PC-3 (cell line): ENCODE data around the gene PWWP3B. TPM values are rescaled to one million over a fixed set of nuclear protein-coding genes. Genes with fewer than 3 reads are reported as not detected.

ENCODE experiments used
- ATAC-seq: fragments of 200-7000 bp; cut with Tn5 transposase; 2 replicates; pipeline ENCODE4 v1.9.1; 2020; ENCODE audit warnings: mild to moderate bottlenecking, moderate library complexity
- BruUV-seq: library from RNA; stranded (reverse); fragments of 400-500 nt; replicated peaks from 2 replicates; lab custom pipeline; 2021; lab: Mats Ljungman, UMichigan
- CTCF ChIA-PET: fragments of 300-600 bp; sonication (Branson Sonifier 250); formaldehyde crosslinking; loops from one replicate; lab custom pipeline; 2022; ENCODE audit warnings: antibody characterized with exemption; lab: Charles Lee
- POLR2A ChIA-PET: fragments of 300-600 bp; sonication (Branson Sonifier 250); formaldehyde crosslinking; loops from one replicate; lab custom pipeline; 2022; ENCODE audit warnings: antibody characterized with exemption; ENCODE audit not compliant: unreplicated experiment; lab: Charles Lee
- DNase-seq: peaks from one replicate; pipeline ENCODE4 v3.0.0-alpha.2; 2015
- H2AFZ ChIP-seq: fragments of 300-600 bp; sonication (generic); 2 replicates; pipeline ENCODE4 v1.6.0; 2016; ENCODE audit warnings: antibody characterized with exemption, low read length
- H3F3A ChIP-seq: fragments of 300-600 bp; sonication (generic); one replicate; pipeline ENCODE4 v1.6.0; 2017; ENCODE audit warnings: antibody characterized with exemption, low read length, control low read depth, mild to moderate bottlenecking; ENCODE audit not compliant: unreplicated experiment
- H3K27ac ChIP-seq: fragments of 300-600 bp; sonication (generic); 2 replicates; pipeline ENCODE4 v1.5.1; 2016; ENCODE audit warnings: mild to moderate bottlenecking, low read length
- H3K27me3 ChIP-seq: fragments of 300-600 bp; sonication (generic); 2 replicates; pipeline ENCODE4 v1.6.1; 2016; ENCODE audit warnings: low read length, mixed read lengths
- H3K36me3 ChIP-seq: fragments of 300-600 bp; sonication (generic); 2 replicates; pipeline ENCODE4 v1.6.1; 2016; ENCODE audit warnings: low read depth, mixed run types, low read length, mixed read lengths
- H3K4me1 ChIP-seq: fragments of 300-600 bp; sonication (generic); 2 replicates; pipeline ENCODE4 v1.5.1; 2016; ENCODE audit warnings: low read length; ENCODE audit not compliant: insufficient read depth
- H3K4me2 ChIP-seq: fragments of 300-600 bp; sonication (generic); 2 replicates; pipeline ENCODE4 v1.6.0; 2016; ENCODE audit warnings: low read length
- H3K4me3 ChIP-seq: fragments of 300-600 bp; sonication (generic); 2 replicates; pipeline ENCODE4 v1.5.1; 2016; ENCODE audit warnings: mild to moderate bottlenecking, low read length, mixed read lengths
- H3K79me2 ChIP-seq: fragments of 300-600 bp; sonication (generic); 2 replicates; pipeline ENCODE4 v1.6.1; 2017; ENCODE audit warnings: low read length, mixed read lengths
- H3K9ac ChIP-seq: fragments of 300-600 bp; sonication (generic); 2 replicates; pipeline ENCODE4 v1.6.0; 2016; ENCODE audit warnings: mild to moderate bottlenecking, low read length
- H3K9me2 ChIP-seq: fragments of 300-600 bp; sonication (generic); replicated peaks from 2 replicates; pipeline ENCODE4 v1.6.1; 2016; ENCODE audit warnings: mixed run types, low read length, mixed read lengths
- H3K9me3 ChIP-seq: fragments of 300-600 bp; sonication (generic); 2 replicates; pipeline ENCODE4 v1.6.1; 2016; ENCODE audit warnings: low read length, mixed read lengths
- H4K20me1 ChIP-seq: fragments of 300-600 bp; sonication (generic); 2 replicates; pipeline ENCODE4 v1.6.1; 2016; ENCODE audit warnings: low read length, mixed read lengths
- CTCF ChIP-seq: fragments of 300-600 bp; sonication (generic); conservative IDR thresholded peaks from 2 replicates; pipeline ENCODE4 v1.5.1; 2017; ENCODE audit warnings: antibody characterized with exemption, low read depth, mild to moderate bottlenecking, low read length
- EZH2 ChIP-seq: fragments of 300-600 bp; sonication (generic); IDR thresholded peaks from one replicate; pipeline ENCODE4 v1.6.1; 2017; ENCODE audit warnings: antibody characterized with exemption, mild to moderate bottlenecking, low read length; ENCODE audit not compliant: unreplicated experiment
- EZH2phosphoT487 ChIP-seq: fragments of 300-600 bp; sonication (generic); IDR thresholded peaks from 2 replicates; pipeline ENCODE4 v1.6.1; 2018; ENCODE audit warnings: mild to moderate bottlenecking, antibody characterized with exemption, low read length, borderline replicate concordance
- intact Hi-C: fragments of 100-400 bp; cut with micrococcal nuclease; formaldehyde crosslinking; loops from 2 replicates; pipeline ENCODE4 v1.9.0; 2023
- total RNA-seq: library from RNA; depleted of rRNA; stranded (reverse); fragments of >200 nt; gene quantifications from 2 replicates; pipeline ENCODE4 v1.2.3, GENCODE V29; 2014

Gene PWWP3B
- total RNA-seq, 1 experiment from 2014 or later, result 0.07 TPM

- H3K9me2 ChIP-seq, result no peaks in the 10 kb centered on the region
- BruUV-seq, result no TSS peak
- ATAC-seq (no peak), DNase-seq (no peak)
- no peaks in the 10 kb centered on the region for H3K36me3 ChIP-seq
- TF ChIP-seq EZH2phosphoT487, result no peak
- TF ChIP-seq EZH2, result no peak
- TF ChIP-seq CTCF, result no peak
- ChIA-PET POLR2A (no interaction called here), CTCF (no interaction called here)
- H3K79me2 ChIP-seq, result no peaks in the 10 kb centered on the region
- H3K27me3 ChIP-seq, result no peaks in the 10 kb centered on the region
- intact Hi-C loops, result no loop called here
- no peaks in the 10 kb centered on the region for H3K4me1 ChIP-seq
- H3K4me2 ChIP-seq, result no peak overlapping the region
- H3K9me3 ChIP-seq, result no peaks in the 10 kb centered on the region
- no peak overlapping the region for H3K27ac ChIP-seq
- H2AFZ ChIP-seq, result no peak overlapping the region
- H3K4me3 ChIP-seq, result no peak overlapping the region
- H4K20me1 ChIP-seq, result no peaks in the 10 kb centered on the region
- H3K9ac ChIP-seq, result no peak overlapping the region
- H3F3A ChIP-seq, result no peaks in the 10 kb centered on the region
Observed at GRCh38 chrX:106144755-106145639, 23.1 kb upstream of the PWWP3B start.

GRCh38 chrX:106150701-106151100, 17.4 kb upstream of the PWWP3B start:
- intact Hi-C loops, result no loop called here
- DNase-seq, result no peak
- H3K9me3 ChIP-seq, result no peaks in the 10 kb centered on the region
- no peaks in the 10 kb centered on the region for H3K9me2 ChIP-seq
- no TSS peak for BruUV-seq
- H2AFZ ChIP-seq, result no peak overlapping the region
- no peak overlapping the region for H3K27ac ChIP-seq
- ChIA-PET CTCF (no interaction called here), POLR2A (no interaction called here)
- no peaks in the 10 kb centered on the region for H3K79me2 ChIP-seq
- H4K20me1 ChIP-seq, result no peaks in the 10 kb centered on the region
- no peaks in the 10 kb centered on the region for H3K27me3 ChIP-seq
- no peaks in the 10 kb centered on the region for H3K4me1 ChIP-seq
- no peak overlapping the region for H3K4me2 ChIP-seq
- H3K36me3 ChIP-seq, result no peaks in the 10 kb centered on the region
- no peak overlapping the region for H3K9ac ChIP-seq
- no peak for TF ChIP-seq CTCF
- no peak for TF ChIP-seq EZH2
- no peak for TF ChIP-seq EZH2phosphoT487
- no peaks in the 10 kb centered on the region for H3F3A ChIP-seq
- no peak overlapping the region for H3K4me3 ChIP-seq
- no peak for ATAC-seq

- intact Hi-C loops, result loop anchor here (10.0 kb wide), 1 partner anchor 185 kb away; no protein-coding TSS in a partner anchor
- BruUV-seq, result no TSS peak
- Histone ChIP-seq H3K79me2 (no peaks in the 10 kb centered on the region), H2AFZ (no peak overlapping the region), H3K4me2 (no peak overlapping the region), H3K27me3 (peaks cover 4% of the 10 kb centered on the region; the same call in 1 of the 2 replicates), H3K9ac (no peak overlapping the region), H3F3A (no peaks in the 10 kb centered on the region), H3K4me3 (no peak overlapping the region), H3K4me1 (no peaks in the 10 kb centered on the region), H3K9me3 (no peaks in the 10 kb centered on the region), H4K20me1 (no peaks in the 10 kb centered on the region), H3K36me3 (no peaks in the 10 kb centered on the region), H3K27ac (no peak overlapping the region), H3K9me2 (no peaks in the 10 kb centered on the region)
- DNase-seq (no peak), ATAC-seq (no peak)
- POLR2A ChIA-PET, result no interaction called here
- CTCF ChIA-PET, result no interaction called here
- TF ChIP-seq CTCF (no peak), EZH2 (no peak), EZH2phosphoT487 (no peak)
Observed at GRCh38 chrX:106159861-106160282, 8.2 kb upstream of the PWWP3B start.
